ENCODE results near the gene MRGPRD.

DNA sequence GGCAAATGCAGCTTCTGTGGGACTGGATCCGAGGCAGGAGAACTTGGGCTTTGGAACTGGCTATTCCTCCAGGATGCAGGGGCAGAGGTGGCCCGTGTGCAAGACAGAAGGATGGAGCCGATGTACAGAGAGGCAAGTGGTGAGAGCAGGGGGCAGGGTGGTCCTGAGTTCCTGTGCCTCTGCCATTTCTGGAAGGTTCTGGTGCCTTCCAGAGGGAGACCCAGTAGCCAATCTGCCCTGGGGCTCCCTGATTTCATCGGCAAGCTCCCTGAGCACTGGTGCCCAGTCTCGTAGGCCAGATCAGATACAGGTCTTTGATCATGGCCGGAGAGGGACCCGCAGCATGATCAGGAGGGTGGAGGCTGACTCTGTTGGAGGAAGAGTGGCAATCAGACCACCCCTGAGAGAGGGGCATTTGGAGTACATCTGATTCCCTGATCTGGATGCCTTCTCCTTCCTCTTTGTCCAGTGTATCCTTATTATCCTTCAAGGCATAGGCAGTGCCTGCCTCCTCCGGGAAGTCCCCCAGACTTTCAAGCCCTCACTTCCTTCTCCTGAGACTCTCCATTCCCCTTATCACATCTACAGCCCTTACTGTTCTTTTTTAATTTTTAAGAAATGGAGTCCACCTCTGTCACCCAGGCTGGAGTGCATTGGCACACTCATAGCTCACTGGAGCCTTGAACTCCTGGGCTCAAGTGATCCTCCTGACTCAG is 9.7 kb downstream of the MRGPRD start:
- TF ChIP-seq, protein P1, sequence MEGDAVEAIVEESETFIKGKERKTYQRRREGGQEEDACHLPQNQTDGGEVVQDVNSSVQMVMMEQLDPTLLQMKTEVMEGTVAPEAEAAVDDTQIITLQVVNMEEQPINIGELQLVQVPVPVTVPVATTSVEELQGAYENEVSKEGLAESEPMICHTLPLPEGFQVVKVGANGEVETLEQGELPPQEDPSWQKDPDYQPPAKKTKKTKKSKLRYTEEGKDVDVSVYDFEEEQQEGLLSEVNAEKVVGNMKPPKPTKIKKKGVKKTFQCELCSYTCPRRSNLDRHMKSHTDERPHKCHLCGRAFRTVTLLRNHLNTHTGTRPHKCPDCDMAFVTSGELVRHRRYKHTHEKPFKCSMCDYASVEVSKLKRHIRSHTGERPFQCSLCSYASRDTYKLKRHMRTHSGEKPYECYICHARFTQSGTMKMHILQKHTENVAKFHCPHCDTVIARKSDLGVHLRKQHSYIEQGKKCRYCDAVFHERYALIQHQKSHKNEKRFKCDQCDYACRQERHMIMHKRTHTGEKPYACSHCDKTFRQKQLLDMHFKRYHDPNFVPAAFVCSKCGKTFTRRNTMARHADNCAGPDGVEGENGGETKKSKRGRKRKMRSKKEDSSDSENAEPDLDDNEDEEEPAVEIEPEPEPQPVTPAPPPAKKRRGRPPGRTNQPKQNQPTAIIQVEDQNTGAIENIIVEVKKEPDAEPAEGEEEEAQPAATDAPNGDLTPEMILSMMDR (IDR thresholded peaks at IDR 0.05) = no peak
- no peak for TF ChIP-seq POLR2A (IDR thresholded peaks at IDR 0.05)

All from thyroid gland (tissue), 4 donors.